ENCODE results near the gene PCBP3. TPM values are rescaled to one million over a fixed set of nuclear protein-coding genes. Genes with fewer than 3 reads are reported as not detected.
A peak's percentile ranks its signal among the peaks of the same experiment; 100 is the strongest.
"Not testable (repeated sequence)": the region's sequence is repeated elsewhere in the genome, so short reads cannot be mapped to it uniquely, and the experiment has no call there.

Gene PCBP3
- polyA plus RNA-seq, 1 donor (not counting 4 experiments of a cell fraction or from before 2014, with no cell fraction given) = 0.25 TPM

GRCh38 chr21:45609616-45610015 is 33.9 kb upstream of the PCBP3 start:
- H2AFZ ChIP-seq (ENCODE audit: control insufficient read depth, low read length); dilution Hi-C loops (cut with MboI; ENCODE audit: extremely low pct_ligation_motif_present, low sequenced_read_pairs); H3K9me1 ChIP-seq (ENCODE audit: control insufficient read depth, extremely low read depth, insufficient read depth, low read length); H3K4me1 ChIP-seq (ENCODE audit: control insufficient read depth, extremely low read depth, insufficient read depth, low read length); DNase-seq (ENCODE audit: low read depth, low spot score); H3K9ac ChIP-seq (ENCODE audit: control insufficient read depth, extremely low read depth, insufficient read depth, low read length); H4K20me1 ChIP-seq (ENCODE audit: control insufficient read depth, extremely low read depth, insufficient read depth, low read length); H3K9me3 ChIP-seq (ENCODE audit: control insufficient read depth, low read depth, low read length); H3K27me3 ChIP-seq (ENCODE audit: control insufficient read depth, extremely low read depth, insufficient read depth, low read length); H3K4me3 ChIP-seq (ENCODE audit: control insufficient read depth in 2 of 3, extremely low read depth in 1 of 3, insufficient read depth in 2 of 3, low read depth in 1 of 3, low read length in 3 of 3); H3K36me3 ChIP-seq (ENCODE audit: control insufficient read depth in 2 of 2, extremely low read depth in 1 of 2, insufficient read depth in 2 of 2, low read length in 2 of 2); H3K79me2 ChIP-seq (ENCODE audit: control insufficient read depth, insufficient read depth, low read length); FAIRE-seq; H3K27ac ChIP-seq (ENCODE audit: control insufficient read depth, insufficient read depth, low read length); H3K4me2 ChIP-seq (ENCODE audit: control insufficient read depth, extremely low read depth, insufficient read depth, low read depth, low read length): not testable (repeated sequence)

- peaks cover 11% of the 10 kb centered on the region for H3K27me3 ChIP-seq (ENCODE audit: control insufficient read depth, extremely low read depth, insufficient read depth, low read length)
- DNase-seq (ENCODE audit: low read depth, low spot score) = no peak
- no peak overlapping the region for H3K27ac ChIP-seq (ENCODE audit: control insufficient read depth, insufficient read depth, low read length)
- H3K36me3 ChIP-seq (ENCODE audit: control insufficient read depth in 2 of 2, extremely low read depth in 1 of 2, insufficient read depth in 2 of 2, low read length in 2 of 2) = no peaks in the 10 kb centered on the region
- TF ChIP-seq, protein P1, sequence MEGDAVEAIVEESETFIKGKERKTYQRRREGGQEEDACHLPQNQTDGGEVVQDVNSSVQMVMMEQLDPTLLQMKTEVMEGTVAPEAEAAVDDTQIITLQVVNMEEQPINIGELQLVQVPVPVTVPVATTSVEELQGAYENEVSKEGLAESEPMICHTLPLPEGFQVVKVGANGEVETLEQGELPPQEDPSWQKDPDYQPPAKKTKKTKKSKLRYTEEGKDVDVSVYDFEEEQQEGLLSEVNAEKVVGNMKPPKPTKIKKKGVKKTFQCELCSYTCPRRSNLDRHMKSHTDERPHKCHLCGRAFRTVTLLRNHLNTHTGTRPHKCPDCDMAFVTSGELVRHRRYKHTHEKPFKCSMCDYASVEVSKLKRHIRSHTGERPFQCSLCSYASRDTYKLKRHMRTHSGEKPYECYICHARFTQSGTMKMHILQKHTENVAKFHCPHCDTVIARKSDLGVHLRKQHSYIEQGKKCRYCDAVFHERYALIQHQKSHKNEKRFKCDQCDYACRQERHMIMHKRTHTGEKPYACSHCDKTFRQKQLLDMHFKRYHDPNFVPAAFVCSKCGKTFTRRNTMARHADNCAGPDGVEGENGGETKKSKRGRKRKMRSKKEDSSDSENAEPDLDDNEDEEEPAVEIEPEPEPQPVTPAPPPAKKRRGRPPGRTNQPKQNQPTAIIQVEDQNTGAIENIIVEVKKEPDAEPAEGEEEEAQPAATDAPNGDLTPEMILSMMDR (optimal IDR thresholded peaks at IDR 0.05 in 1 of 3, IDR thresholded peaks at IDR 0.05 in 1 of 3, conservative IDR thresholded peaks at IDR 0.05 in 1 of 3; ENCODE audit: extremely low read depth in 1 of 3, insufficient read depth in 2 of 3, low read length in 3 of 3) = no peak
- no peak for TF ChIP-seq EZH2 (IDR thresholded peaks at IDR 0.05; ENCODE audit: low read length)
- no peaks in the 10 kb centered on the region for H3K9me3 ChIP-seq (ENCODE audit: control insufficient read depth, low read depth, low read length)
- no peak for FAIRE-seq
- dilution Hi-C loops (cut with MboI; ENCODE audit: extremely low pct_ligation_motif_present, low sequenced_read_pairs) = no loop called here
- H2AFZ ChIP-seq (ENCODE audit: control insufficient read depth, low read length) = no peak overlapping the region
- peaks cover 8% of the 10 kb centered on the region for H3K4me1 ChIP-seq (ENCODE audit: control insufficient read depth, extremely low read depth, insufficient read depth, low read length)
- H3K79me2 ChIP-seq (ENCODE audit: control insufficient read depth, insufficient read depth, low read length) = no peaks in the 10 kb centered on the region
- H3K9me1 ChIP-seq (ENCODE audit: control insufficient read depth, extremely low read depth, insufficient read depth, low read length) = no peaks in the 10 kb centered on the region
- no peak overlapping the region for H3K4me2 ChIP-seq (ENCODE audit: control insufficient read depth, extremely low read depth, insufficient read depth, low read depth, low read length)
- no peak overlapping the region for H3K9ac ChIP-seq (ENCODE audit: control insufficient read depth, extremely low read depth, insufficient read depth, low read length)
- H3K4me3 ChIP-seq (ENCODE audit: control insufficient read depth in 2 of 3, extremely low read depth in 1 of 3, insufficient read depth in 2 of 3, low read depth in 1 of 3, low read length in 3 of 3) = no peak overlapping the region
- no peaks in the 10 kb centered on the region for H4K20me1 ChIP-seq (ENCODE audit: control insufficient read depth, extremely low read depth, insufficient read depth, low read length)
These were observed 32.2 kb upstream of the PCBP3 start for GRCh38 chr21:45611296-45611695.

GRCh38 chr21:45611939-45612664 is 31.4 kb upstream of the PCBP3 start:
- FAIRE-seq = peak; percentile 63
- Histone ChIP-seq H3K36me3 (ENCODE audit: control insufficient read depth in 2 of 2, extremely low read depth in 1 of 2, insufficient read depth in 2 of 2, low read length in 2 of 2) (no peaks in the 10 kb centered on the region), H3K4me3 (ENCODE audit: control insufficient read depth in 2 of 3, extremely low read depth in 1 of 3, insufficient read depth in 2 of 3, low read depth in 1 of 3, low read length in 3 of 3) (no peak overlapping the region), H4K20me1 (ENCODE audit: control insufficient read depth, extremely low read depth, insufficient read depth, low read length) (no peaks in the 10 kb centered on the region), H3K9me3 (ENCODE audit: control insufficient read depth, low read depth, low read length) (no peaks in the 10 kb centered on the region), H3K9me1 (ENCODE audit: control insufficient read depth, extremely low read depth, insufficient read depth, low read length) (no peaks in the 10 kb centered on the region), H2AFZ (ENCODE audit: control insufficient read depth, low read length) (no peak overlapping the region), H3K4me2 (ENCODE audit: control insufficient read depth, extremely low read depth, insufficient read depth, low read depth, low read length) (peak overlapping the region; percentile 4), H3K9ac (ENCODE audit: control insufficient read depth, extremely low read depth, insufficient read depth, low read length) (no peak overlapping the region), H3K79me2 (ENCODE audit: control insufficient read depth, insufficient read depth, low read length) (no peaks in the 10 kb centered on the region), H3K27me3 (ENCODE audit: control insufficient read depth, extremely low read depth, insufficient read depth, low read length) (peaks cover 14% of the 10 kb centered on the region), H3K4me1 (ENCODE audit: control insufficient read depth, extremely low read depth, insufficient read depth, low read length) (peaks cover 8% of the 10 kb centered on the region), H3K27ac (ENCODE audit: control insufficient read depth, insufficient read depth, low read length) (no peak overlapping the region)
- TF ChIP-seq, protein P1 (optimal IDR thresholded peaks at IDR 0.05 in 1 of 3, IDR thresholded peaks at IDR 0.05 in 1 of 3, conservative IDR thresholded peaks at IDR 0.05 in 1 of 3; ENCODE audit: extremely low read depth in 1 of 3, insufficient read depth in 2 of 3, low read length in 3 of 3) = no peak
- TF ChIP-seq EZH2 (IDR thresholded peaks at IDR 0.05; ENCODE audit: low read length) = no peak
- DNase-seq (ENCODE audit: low read depth, low spot score) = no peak
- dilution Hi-C loops (cut with MboI; ENCODE audit: extremely low pct_ligation_motif_present, low sequenced_read_pairs) = no loop called here

- H2AFZ ChIP-seq (ENCODE audit: control insufficient read depth, low read length); H3K9me3 ChIP-seq (ENCODE audit: control insufficient read depth, low read depth, low read length); H3K4me1 ChIP-seq (ENCODE audit: control insufficient read depth, extremely low read depth, insufficient read depth, low read length); DNase-seq (ENCODE audit: low read depth, low spot score); H3K9me1 ChIP-seq (ENCODE audit: control insufficient read depth, extremely low read depth, insufficient read depth, low read length); H3K79me2 ChIP-seq (ENCODE audit: control insufficient read depth, insufficient read depth, low read length); H3K36me3 ChIP-seq (ENCODE audit: control insufficient read depth in 2 of 2, extremely low read depth in 1 of 2, insufficient read depth in 2 of 2, low read length in 2 of 2); dilution Hi-C loops (cut with MboI; ENCODE audit: extremely low pct_ligation_motif_present, low sequenced_read_pairs); FAIRE-seq; H3K27ac ChIP-seq (ENCODE audit: control insufficient read depth, insufficient read depth, low read length); H4K20me1 ChIP-seq (ENCODE audit: control insufficient read depth, extremely low read depth, insufficient read depth, low read length); H3K9ac ChIP-seq (ENCODE audit: control insufficient read depth, extremely low read depth, insufficient read depth, low read length); H3K4me3 ChIP-seq (ENCODE audit: control insufficient read depth in 2 of 3, extremely low read depth in 1 of 3, insufficient read depth in 2 of 3, low read depth in 1 of 3, low read length in 3 of 3): not testable (repeated sequence)
- Histone ChIP-seq H3K4me2 (ENCODE audit: control insufficient read depth, extremely low read depth, insufficient read depth, low read depth, low read length) (peak overlapping the region; percentile 4), H3K27me3 (ENCODE audit: control insufficient read depth, extremely low read depth, insufficient read depth, low read length) (peaks cover 16% of the 10 kb centered on the region)
These were observed 30.9 kb upstream of the PCBP3 start for GRCh38 chr21:45612665-45613019.
